Stomach (tissue), 4 donors: ENCODE measurements around the gene POLD4.

Source experiments
- EP300 ChIP-seq: sonication (generic); formaldehyde crosslinking; IDR thresholded peaks from one replicate; pipeline ENCODE4 v1.6.1; 2017; ENCODE audit warnings: antibody characterized with exemption
- TF ChIP-seq, protein P1 (sequence below), 7 experiments: fragments of 450-650 bp in 4 of 7; fragments of 200-600 bp in 3 of 7; sonication (generic) in 3 of 7; IDR thresholded peaks; one replicate each; pipeline ENCODE4 v1.5.1; 2016 to 2019; ENCODE audit warnings: antibody characterized with exemption in 7 of 7, control low read depth in 2 of 7, mild to moderate bottlenecking in 1 of 7

DNA sequence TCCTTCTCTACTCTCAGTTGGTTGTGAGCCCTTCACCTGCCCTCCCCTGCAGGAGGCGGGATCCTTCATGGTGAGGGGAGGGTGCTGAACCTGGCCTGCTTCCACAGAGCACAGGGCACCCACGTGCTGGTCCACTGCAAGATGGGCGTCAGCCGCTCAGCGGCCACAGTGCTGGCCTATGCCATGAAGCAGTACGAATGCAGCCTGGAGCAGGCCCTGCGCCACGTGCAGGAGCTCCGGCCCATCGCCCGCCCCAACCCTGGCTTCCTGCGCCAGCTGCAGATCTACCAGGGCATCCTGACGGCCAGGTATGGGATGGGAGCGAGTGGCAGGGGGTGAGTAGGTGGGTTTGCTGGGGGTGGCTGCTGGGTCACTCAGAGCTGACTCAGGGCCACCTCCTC is 43.7 kb downstream of the POLD4 start:
- TF ChIP-seq, protein P1, sequence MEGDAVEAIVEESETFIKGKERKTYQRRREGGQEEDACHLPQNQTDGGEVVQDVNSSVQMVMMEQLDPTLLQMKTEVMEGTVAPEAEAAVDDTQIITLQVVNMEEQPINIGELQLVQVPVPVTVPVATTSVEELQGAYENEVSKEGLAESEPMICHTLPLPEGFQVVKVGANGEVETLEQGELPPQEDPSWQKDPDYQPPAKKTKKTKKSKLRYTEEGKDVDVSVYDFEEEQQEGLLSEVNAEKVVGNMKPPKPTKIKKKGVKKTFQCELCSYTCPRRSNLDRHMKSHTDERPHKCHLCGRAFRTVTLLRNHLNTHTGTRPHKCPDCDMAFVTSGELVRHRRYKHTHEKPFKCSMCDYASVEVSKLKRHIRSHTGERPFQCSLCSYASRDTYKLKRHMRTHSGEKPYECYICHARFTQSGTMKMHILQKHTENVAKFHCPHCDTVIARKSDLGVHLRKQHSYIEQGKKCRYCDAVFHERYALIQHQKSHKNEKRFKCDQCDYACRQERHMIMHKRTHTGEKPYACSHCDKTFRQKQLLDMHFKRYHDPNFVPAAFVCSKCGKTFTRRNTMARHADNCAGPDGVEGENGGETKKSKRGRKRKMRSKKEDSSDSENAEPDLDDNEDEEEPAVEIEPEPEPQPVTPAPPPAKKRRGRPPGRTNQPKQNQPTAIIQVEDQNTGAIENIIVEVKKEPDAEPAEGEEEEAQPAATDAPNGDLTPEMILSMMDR (IDR thresholded peaks at IDR 0.05), result no peak
- TF ChIP-seq EP300, result no peak
